ENCODE results near the gene SORCS2.

SORCS2 gene

GRCh38 chr4:7762376-7763030 lies 570.2 kb downstream of the SORCS2 start:
- no peak for DNase-seq

GRCh38 chr4:7763106-7763505 lies 570.8 kb downstream of the SORCS2 start:
- no peak for DNase-seq

GRCh38 chr4:7763788-7764187 lies 571.5 kb downstream of the SORCS2 start:
- DNase-seq, result no peak

GRCh38 chr4:7764466-7764865 lies 572.1 kb downstream of the SORCS2 start:
- no peak for DNase-seq

GRCh38 chr4:7765666-7766065 lies 573.3 kb downstream of the SORCS2 start:
- no peak for DNase-seq

- DNase-seq, result no peak
Observed at GRCh38 chr4:7766086-7766485, 573.7 kb downstream of the SORCS2 start.

GRCh38 chr4:7766661-7767345 lies 574.5 kb downstream of the SORCS2 start:
- DNase-seq, result no peak

- DNase-seq, result no peak
Observed at GRCh38 chr4:7767526-7767925, 575.2 kb downstream of the SORCS2 start.

- DNase-seq, result no peak
Observed at GRCh38 chr4:7767966-7768365, 575.6 kb downstream of the SORCS2 start.

- no peak for DNase-seq
Observed at GRCh38 chr4:7768736-7769135, 576.4 kb downstream of the SORCS2 start.

- DNase-seq, result no peak
Observed at GRCh38 chr4:7769396-7770223, 577.3 kb downstream of the SORCS2 start.

GRCh38 chr4:7770224-7771050 lies 578.1 kb downstream of the SORCS2 start:
- no peak for DNase-seq

GRCh38 chr4:7771056-7771455 lies 578.7 kb downstream of the SORCS2 start:
- DNase-seq, result no peak

GRCh38 chr4:7771541-7772507 lies 579.5 kb downstream of the SORCS2 start:
- no peak for DNase-seq

GRCh38 chr4:7772711-7773385 lies 580.5 kb downstream of the SORCS2 start:
- no peak for DNase-seq

GRCh38 chr4:7773401-7774180 lies 581.3 kb downstream of the SORCS2 start:
- DNase-seq, result no peak

GRCh38 chr4:7774301-7775294 lies 582.3 kb downstream of the SORCS2 start:
- no peak for DNase-seq

- no peak for DNase-seq
Observed at GRCh38 chr4:7775396-7775795, 583.1 kb downstream of the SORCS2 start.

Measured in activated gamma-delta T cell treated with Interleukin-2 at 50 U/mL for 16 hours (primary cell).